Activated CD4-positive, alpha-beta memory T cell treated with anti-CD3 and anti-CD28 coated beads for 36 hours (primary cell): ENCODE data around the gene SETD7. TPM values are rescaled to one million over a fixed set of nuclear protein-coding genes. Genes with fewer than 3 reads are reported as not detected.

ENCODE experiments used
- CTCF ChIA-PET: fragments of 350-600 bp; sonication (Branson Sonifier 250); formaldehyde crosslinking; loops from one replicate; lab custom pipeline; 2021; ENCODE audit warnings: antibody characterized with exemption, inconsistent platforms; lab: Charles Lee
- POLR2A ChIA-PET: fragments of 350-600 bp; sonication (Branson Sonifier 250); formaldehyde crosslinking; loops from one replicate; lab custom pipeline; 2021; ENCODE audit warnings: antibody characterized with exemption; lab: Charles Lee
- DNase-seq: peaks from one replicate; pipeline ENCODE4 v3.0.0-alpha.2; 2020
- H3K27ac Mint-ChIP-seq: one replicate; pipeline ENCODE4 v1.8.0; 2021; ENCODE audit warnings: mixed read lengths
- H3K27me3 Mint-ChIP-seq: one replicate; pipeline ENCODE4 v1.8.0; 2021; ENCODE audit warnings: mixed read lengths
- H3K36me3 Mint-ChIP-seq: one replicate; pipeline ENCODE4 v1.8.0; 2021; ENCODE audit warnings: mixed read lengths
- H3K4me1 Mint-ChIP-seq: one replicate; pipeline ENCODE4 v1.8.0; 2021; ENCODE audit warnings: low read depth, mixed read lengths
- H3K4me3 Mint-ChIP-seq: one replicate; pipeline ENCODE4 v1.8.0; 2021; ENCODE audit warnings: mild to moderate bottlenecking, mixed read lengths
- H3K9me3 Mint-ChIP-seq: one replicate; pipeline ENCODE4 v1.8.0; 2021; ENCODE audit warnings: mixed read lengths
- intact Hi-C: fragments of 100-400 bp; cut with micrococcal nuclease; formaldehyde crosslinking; loops from one replicate; pipeline ENCODE4 v1.15.1; 2023
- total RNA-seq, 2 experiments: library from RNA; stranded (reverse); gene quantifications; one replicate each; pipeline ENCODE4 v1.2.3, GENCODE V29; 2021

Gene SETD7
- total RNA-seq, 2 experiments from 2014 or later, result 15.0 to 16.6 TPM

DNA sequence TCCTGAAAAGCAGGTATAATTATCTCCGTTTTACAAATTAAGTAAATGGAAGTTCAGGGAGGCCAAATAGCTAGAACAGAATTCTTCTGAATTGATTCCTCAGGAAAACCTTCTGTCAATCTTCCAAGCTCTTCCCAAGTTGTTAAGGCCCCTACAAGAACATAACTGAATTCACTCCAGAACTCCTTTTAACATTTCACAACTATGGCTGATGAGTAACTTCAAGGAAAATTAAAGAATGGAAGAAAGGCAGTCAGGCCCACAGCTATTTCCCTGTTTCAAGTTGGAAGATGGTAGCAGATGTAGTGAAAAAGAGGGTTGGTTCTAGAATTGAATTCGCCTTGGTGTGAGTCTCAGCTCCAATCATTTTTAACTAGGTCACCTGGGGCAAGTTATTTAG, 15.9 kb downstream of the SETD7 start:
- ChIA-PET CTCF (no interaction called here), POLR2A (no interaction called here)
- H3K4me3 Mint-ChIP-seq, result no peak overlapping the region
- H3K36me3 Mint-ChIP-seq, result peaks cover 27% of the 10 kb centered on the region
- no peak for DNase-seq
- H3K9me3 Mint-ChIP-seq, result no peaks in the 10 kb centered on the region
- intact Hi-C loops, result no loop called here
- H3K4me1 Mint-ChIP-seq, result no peaks in the 10 kb centered on the region
- no peak overlapping the region for H3K27ac Mint-ChIP-seq
- no peaks in the 10 kb centered on the region for H3K27me3 Mint-ChIP-seq

DNA sequence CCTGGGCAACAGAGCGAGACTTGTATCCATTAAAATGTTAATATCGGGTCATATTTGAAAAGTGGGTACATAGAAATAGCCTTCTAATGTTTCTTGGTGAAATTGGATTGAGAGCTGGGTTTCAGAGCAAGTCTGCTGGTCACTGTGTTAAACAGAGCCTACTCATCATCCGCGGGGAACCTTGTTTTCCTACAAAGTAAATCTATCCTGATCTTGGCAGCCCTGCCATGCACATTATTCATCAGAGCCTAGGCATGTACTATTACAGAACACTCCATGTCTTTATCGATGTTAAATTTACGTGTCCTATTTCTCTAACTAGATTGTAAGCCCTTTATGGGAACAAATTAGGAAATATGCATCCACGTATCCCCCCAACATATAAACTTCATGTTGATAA, 18.7 kb downstream of the SETD7 start:
- Mint-ChIP-seq H3K27me3 (no peaks in the 10 kb centered on the region), H3K4me3 (no peak overlapping the region), H3K4me1 (no peaks in the 10 kb centered on the region), H3K9me3 (no peaks in the 10 kb centered on the region), H3K27ac (no peak overlapping the region), H3K36me3 (peaks cover 16% of the 10 kb centered on the region)
- no peak for DNase-seq
- intact Hi-C loops, result no loop called here
- ChIA-PET POLR2A (no interaction called here), CTCF (no interaction called here)

GRCh38 chr4:139535871-139536234, 20.2 kb downstream of the SETD7 start:
- ChIA-PET CTCF (no interaction called here), POLR2A (no interaction called here)
- no peak for DNase-seq
- Mint-ChIP-seq H3K27ac (no peak overlapping the region), H3K4me3 (no peak overlapping the region), H3K9me3 (no peaks in the 10 kb centered on the region), H3K4me1 (no peaks in the 10 kb centered on the region), H3K36me3 (peaks cover 10% of the 10 kb centered on the region), H3K27me3 (no peaks in the 10 kb centered on the region)
- intact Hi-C loops, result no loop called here

DNA sequence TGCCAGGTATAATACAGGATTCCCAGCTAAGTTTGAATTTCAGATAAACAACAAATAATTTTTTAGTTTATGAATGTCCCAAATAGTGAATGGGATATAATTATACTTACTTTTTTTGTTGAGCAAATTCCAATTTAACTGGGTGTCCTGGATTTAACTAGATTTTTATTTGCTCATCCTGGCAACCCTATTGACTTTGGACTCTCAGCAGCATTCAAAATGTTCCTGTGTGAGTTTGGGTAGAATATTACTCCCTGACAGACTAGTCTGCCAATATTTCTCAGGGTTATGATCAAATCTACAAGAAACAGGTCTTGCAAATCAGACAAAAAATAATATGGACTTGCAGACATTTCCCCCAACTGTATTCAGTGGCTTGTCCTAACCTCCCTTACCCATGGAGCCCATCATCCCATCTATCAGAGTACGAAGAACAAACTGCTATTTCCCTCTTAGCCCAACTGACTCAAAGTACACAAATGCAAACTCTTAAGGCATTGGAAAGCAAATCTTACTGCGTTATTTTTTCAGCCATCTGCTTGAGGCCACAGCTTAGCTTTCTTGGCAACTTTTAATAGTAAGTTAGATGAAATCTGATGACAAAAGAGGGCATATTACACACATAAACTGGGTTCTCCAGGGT, 20.7 kb downstream of the SETD7 start:
- no peak overlapping the region for H3K4me3 Mint-ChIP-seq
- no peak for DNase-seq
- no peaks in the 10 kb centered on the region for H3K4me1 Mint-ChIP-seq
- peaks cover 5% of the 10 kb centered on the region for H3K36me3 Mint-ChIP-seq
- ChIA-PET POLR2A (no interaction called here), CTCF (no interaction called here)
- H3K27me3 Mint-ChIP-seq, result no peaks in the 10 kb centered on the region
- intact Hi-C loops, result no loop called here
- H3K27ac Mint-ChIP-seq, result no peak overlapping the region
- H3K9me3 Mint-ChIP-seq, result no peaks in the 10 kb centered on the region

GRCh38 chr4:139534287-139534950, 21.6 kb downstream of the SETD7 start:
- CTCF ChIA-PET, result no interaction called here
- no peaks in the 10 kb centered on the region for H3K4me1 Mint-ChIP-seq
- no peak overlapping the region for H3K27ac Mint-ChIP-seq

GRCh38 chr4:139533511-139533910, 22.5 kb downstream of the SETD7 start:
- H3K4me3 Mint-ChIP-seq, result no peak overlapping the region
- peaks cover 9% of the 10 kb centered on the region for H3K36me3 Mint-ChIP-seq
- ChIA-PET CTCF (no interaction called here), POLR2A (interaction anchor here (0.6 kb wide), 1 partner anchor 21 kb away, joined by 3 read pairs; no protein-coding TSS in a partner anchor)
- no peaks in the 10 kb centered on the region for H3K4me1 Mint-ChIP-seq
- intact Hi-C loops, result no loop called here
- DNase-seq, result no peak
- H3K27me3 Mint-ChIP-seq, result no peaks in the 10 kb centered on the region
- no peaks in the 10 kb centered on the region for H3K9me3 Mint-ChIP-seq
- no peak overlapping the region for H3K27ac Mint-ChIP-seq

More at GRCh38 chr4:139534287-139534950, 21.6 kb downstream of the SETD7 start:
- peaks cover 2% of the 10 kb centered on the region for H3K36me3 Mint-ChIP-seq
- no peaks in the 10 kb centered on the region for H3K27me3 Mint-ChIP-seq
- no peak for DNase-seq
- H3K4me3 Mint-ChIP-seq, result no peak overlapping the region
- POLR2A ChIA-PET, result no interaction called here
- H3K9me3 Mint-ChIP-seq, result no peaks in the 10 kb centered on the region
- intact Hi-C loops, result no loop called here

GRCh38 chr4:139532947-139533346, 23.1 kb downstream of the SETD7 start:
- Mint-ChIP-seq H3K36me3 (peaks cover 12% of the 10 kb centered on the region), H3K4me3 (no peak overlapping the region), H3K27ac (no peak overlapping the region), H3K4me1 (no peaks in the 10 kb centered on the region), H3K9me3 (no peaks in the 10 kb centered on the region), H3K27me3 (no peaks in the 10 kb centered on the region)
- intact Hi-C loops, result no loop called here
- ChIA-PET POLR2A (no interaction called here), CTCF (no interaction called here)
- no peak for DNase-seq

DNA sequence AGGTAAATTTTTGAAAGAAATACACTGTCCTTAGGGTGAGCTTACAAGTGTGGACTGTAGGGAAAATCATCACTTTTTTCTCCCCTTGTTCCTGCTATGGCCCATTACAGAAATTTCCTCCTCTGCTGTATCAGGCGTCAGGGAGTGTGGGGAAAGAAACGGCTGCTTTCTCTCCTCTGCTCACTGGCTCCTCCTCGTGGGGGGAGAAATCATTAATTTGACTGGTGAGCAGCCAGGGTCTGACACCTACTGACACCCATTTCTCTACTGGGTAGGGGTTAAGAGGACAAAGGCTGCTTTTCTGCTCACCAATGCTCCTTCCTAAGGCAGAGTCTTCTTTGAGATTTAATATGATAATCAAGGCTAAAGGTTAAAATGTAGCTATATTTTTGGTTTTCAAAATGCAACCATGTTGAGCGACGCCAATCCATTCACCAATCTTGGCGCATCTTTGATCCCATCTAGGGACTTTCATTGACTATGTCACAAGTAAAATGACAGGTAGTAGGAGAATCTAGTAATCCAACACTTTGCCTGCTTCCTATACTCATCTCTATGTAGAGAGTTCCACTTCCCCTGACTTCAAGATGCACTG, 25.1 kb downstream of the SETD7 start:
- intact Hi-C loops, result loop anchor here (1.0 kb wide), 1 partner anchor 115 kb away; no protein-coding TSS in a partner anchor
- no peak overlapping the region for H3K27ac Mint-ChIP-seq
- DNase-seq, result peak; percentile 61
- H3K27me3 Mint-ChIP-seq, result no peaks in the 10 kb centered on the region
- ChIA-PET CTCF (interaction anchor here (0.7 to 3.1 kb wide), 9 partner anchors 9 to 500 kb away, joined by 3 to 10 read pairs (median 4); partner anchors contain the start of gene SETD7), POLR2A (no interaction called here)
- peaks cover 18% of the 10 kb centered on the region for H3K36me3 Mint-ChIP-seq
- no peaks in the 10 kb centered on the region for H3K9me3 Mint-ChIP-seq
- H3K4me1 Mint-ChIP-seq, result peaks cover under 1% of the 10 kb centered on the region
- no peak overlapping the region for H3K4me3 Mint-ChIP-seq

GRCh38 chr4:139528377-139529005, 27.5 kb downstream of the SETD7 start:
- Mint-ChIP-seq H3K9me3 (no peaks in the 10 kb centered on the region), H3K4me1 (peaks cover 8% of the 10 kb centered on the region), H3K27ac (no peak overlapping the region), H3K36me3 (peaks cover 31% of the 10 kb centered on the region), H3K4me3 (no peak overlapping the region), H3K27me3 (no peaks in the 10 kb centered on the region)
- CTCF ChIA-PET, result interaction anchor here (0.8 to 2.2 kb wide), 2 partner anchors 75 to 112 kb away, joined by 3 to 7 read pairs; no protein-coding TSS in a partner anchor
- POLR2A ChIA-PET, result interaction anchor here (0.9 to 1.4 kb wide), 2 partner anchors 10 to 75 kb away, joined by 3 read pairs; no protein-coding TSS in a partner anchor
- DNase-seq, result peak; percentile 11
- intact Hi-C loops, result loop anchor here (10.0 kb wide), 1 partner anchor 434 kb away; no protein-coding TSS in a partner anchor

DNA sequence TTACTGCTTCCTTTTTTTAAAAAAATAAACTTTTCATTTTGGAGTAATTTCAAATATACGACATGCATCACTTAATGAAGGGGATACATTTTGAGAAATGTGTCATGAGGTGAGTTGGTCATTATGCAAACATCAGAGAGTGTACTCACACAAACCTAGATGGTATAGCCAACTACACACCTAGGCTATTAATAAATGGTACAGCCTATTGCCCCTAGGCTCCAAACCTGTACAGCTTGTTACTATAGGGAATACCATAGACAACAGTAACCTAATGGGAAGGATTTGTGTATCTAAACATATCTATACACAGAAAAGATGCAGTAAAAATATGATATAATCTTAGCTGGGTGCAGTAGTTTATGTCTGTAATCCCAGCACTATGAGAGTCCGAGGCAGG, 29.1 kb downstream of the SETD7 start:
- Mint-ChIP-seq H3K36me3 (peaks cover 40% of the 10 kb centered on the region), H3K9me3 (no peaks in the 10 kb centered on the region), H3K27me3 (no peaks in the 10 kb centered on the region), H3K27ac (no peak overlapping the region), H3K4me3 (no peak overlapping the region), H3K4me1 (peaks cover 8% of the 10 kb centered on the region)
- intact Hi-C loops, result loop anchor here (10.0 kb wide), 1 partner anchor 432 kb away; no protein-coding TSS in a partner anchor
- ChIA-PET POLR2A (no interaction called here), CTCF (no interaction called here)
- no peak for DNase-seq

- intact Hi-C loops, result loop anchor here (10.0 kb wide), 1 partner anchor 431 kb away; no protein-coding TSS in a partner anchor
- Mint-ChIP-seq H3K4me3 (no peak overlapping the region), H3K36me3 (peaks cover 47% of the 10 kb centered on the region), H3K4me1 (peaks cover 8% of the 10 kb centered on the region), H3K9me3 (no peaks in the 10 kb centered on the region), H3K27ac (no peak overlapping the region), H3K27me3 (no peaks in the 10 kb centered on the region)
- no peak for DNase-seq
- CTCF ChIA-PET, result no interaction called here
- POLR2A ChIA-PET, result interaction anchor here (0.8 kb wide), 1 partner anchor 383 kb away, joined by 4 read pairs; no protein-coding TSS in a partner anchor
These were observed 30.6 kb downstream of the SETD7 start for GRCh38 chr4:139525414-139525813.
